GM19397 (cell line): ENCODE data around the gene FBXW4.

Experiments
- ATAC-seq: cut with Tn5 transposase; IDR thresholded peaks from one replicate; pipeline ENCODE4 v1.9.1; 2021; ENCODE audit warnings: mild to moderate bottlenecking, moderate library complexity; ENCODE audit not compliant: unreplicated experiment

The FBXW4 gene, protein sequence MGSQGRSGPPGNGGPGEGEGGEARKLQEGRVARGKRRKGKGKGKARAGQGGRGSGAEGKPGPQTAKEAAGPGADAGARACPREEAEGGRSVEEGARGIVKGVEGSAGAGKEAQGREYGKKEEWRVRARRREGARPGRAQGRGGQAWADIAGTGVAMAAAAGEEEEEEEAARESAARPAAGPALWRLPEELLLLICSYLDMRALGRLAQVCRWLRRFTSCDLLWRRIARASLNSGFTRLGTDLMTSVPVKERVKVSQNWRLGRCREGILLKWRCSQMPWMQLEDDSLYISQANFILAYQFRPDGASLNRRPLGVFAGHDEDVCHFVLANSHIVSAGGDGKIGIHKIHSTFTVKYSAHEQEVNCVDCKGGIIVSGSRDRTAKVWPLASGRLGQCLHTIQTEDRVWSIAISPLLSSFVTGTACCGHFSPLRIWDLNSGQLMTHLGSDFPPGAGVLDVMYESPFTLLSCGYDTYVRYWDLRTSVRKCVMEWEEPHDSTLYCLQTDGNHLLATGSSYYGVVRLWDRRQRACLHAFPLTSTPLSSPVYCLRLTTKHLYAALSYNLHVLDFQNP

DNA sequence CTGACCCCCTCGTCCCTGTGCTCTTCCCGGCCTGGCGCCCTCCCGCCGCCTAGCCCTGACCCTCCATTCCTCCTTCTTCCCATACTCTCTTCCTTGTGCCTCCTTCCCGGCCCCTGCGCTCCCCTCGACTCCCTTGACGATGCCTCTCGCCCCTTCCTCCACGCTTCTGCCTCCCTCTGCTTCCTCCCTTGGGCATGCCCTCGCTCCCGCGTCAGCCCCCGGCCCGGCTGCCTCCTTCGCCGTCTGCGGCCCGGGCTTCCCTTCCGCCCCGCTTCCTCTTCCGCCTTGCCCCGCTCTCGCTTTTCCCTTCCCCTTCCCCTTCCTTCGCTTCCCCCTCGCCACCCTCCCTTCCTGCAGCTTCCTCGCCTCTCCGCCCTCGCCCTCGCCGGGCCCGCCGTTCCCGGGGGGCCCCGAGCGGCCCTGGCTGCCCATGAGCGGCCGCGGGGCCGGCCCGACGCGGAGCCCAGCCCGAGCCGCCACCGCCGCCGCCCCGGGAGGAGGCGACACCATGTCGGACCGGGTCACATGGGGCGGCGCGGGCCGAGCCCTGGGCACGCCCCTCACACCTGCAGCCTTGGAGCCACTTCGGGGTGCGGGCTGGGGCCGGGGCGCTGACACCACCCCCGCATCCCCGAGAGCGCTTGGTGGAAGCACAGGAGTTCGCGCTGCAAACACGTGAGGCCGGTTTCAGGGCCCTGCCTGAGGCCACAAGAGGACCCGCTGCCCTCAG lies at the start of gene FBXW4:
Gene FBXW4, minus strand, starts transcription at position 497 of the 730 bp plus-strand sequence. Its CDS starts 65 bp downstream, at position 432.
- peak; percentile 60 for ATAC-seq

DNA sequence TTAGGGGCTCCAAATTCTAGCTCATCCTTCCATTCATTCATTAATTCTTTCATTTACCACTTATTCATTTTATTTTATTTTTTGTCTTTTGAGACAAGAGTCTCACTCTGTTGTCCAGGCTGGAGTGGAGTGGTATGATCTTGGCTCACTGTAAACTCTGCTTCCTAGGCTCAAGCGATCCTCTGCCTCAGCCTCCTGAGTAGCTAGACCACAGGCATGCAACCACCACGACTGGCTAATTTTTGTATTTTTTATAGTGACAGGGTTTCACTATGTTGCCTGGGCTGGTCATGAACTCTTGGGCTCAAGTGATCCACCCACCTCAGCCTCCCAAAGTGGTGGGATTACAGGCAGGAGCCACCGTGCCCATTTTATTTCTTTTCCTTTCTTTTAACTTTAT lies 49.3 kb upstream of the FBXW4 start:
- ATAC-seq = no peak

DNA sequence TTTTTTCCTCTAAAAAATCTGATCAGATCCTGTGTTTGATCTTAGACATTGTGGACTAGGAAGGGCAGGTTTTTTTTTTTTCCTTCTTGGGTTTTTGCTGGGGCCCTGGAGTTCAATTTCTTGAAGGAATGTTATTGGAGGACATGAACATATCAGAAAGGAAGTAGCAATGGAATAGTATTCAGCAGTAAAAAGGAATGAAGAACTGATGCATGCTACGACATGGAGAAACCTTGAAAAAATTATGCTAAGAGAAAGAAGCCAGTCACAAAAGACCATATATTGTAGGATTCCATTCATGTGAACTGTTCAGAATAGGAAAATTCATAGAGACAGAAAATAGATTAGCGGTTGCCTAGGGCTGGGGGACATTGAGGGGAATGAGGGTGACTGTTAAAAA lies 47.0 kb upstream of the FBXW4 start:
- ATAC-seq = no peak

DNA sequence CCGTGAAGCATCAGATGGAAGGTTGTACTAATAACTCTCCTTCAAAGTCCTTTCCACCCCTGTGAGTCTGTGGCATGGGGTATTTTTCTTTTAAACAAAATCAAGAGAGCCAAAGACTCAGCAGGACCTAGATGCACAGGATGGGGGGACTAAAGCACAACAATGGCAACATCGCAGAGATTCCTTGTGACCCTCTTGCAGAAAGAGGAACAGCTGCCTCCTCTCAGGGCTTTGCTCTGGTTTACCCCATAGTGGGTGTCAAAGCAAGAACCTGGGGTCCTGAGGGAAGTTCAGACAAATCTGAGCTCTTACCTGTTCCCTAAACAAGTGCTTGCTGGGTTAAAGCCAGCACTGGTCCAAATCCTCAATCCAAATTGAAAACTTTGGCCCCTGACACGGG lies 41.7 kb upstream of the FBXW4 start:
- no peak for ATAC-seq

DNA sequence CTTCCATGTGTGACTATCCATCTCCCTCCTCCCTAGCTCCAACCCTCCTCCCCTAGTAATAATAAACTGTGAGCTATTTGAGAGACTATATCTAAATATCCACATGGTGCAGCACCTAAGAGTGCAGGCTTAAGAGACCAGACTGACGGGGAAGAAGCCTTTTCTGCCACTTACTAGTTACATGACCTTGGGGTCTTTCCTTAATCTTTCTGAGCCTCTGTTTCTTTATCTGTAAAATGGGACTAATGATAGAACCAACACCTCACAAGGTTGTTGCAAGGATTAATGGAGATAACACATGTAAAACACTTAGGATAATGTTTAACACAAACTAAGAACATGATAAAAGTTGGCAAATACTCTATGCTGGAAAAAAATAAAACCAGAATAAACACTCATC lies 37.1 kb upstream of the FBXW4 start:
- no peak for ATAC-seq

DNA sequence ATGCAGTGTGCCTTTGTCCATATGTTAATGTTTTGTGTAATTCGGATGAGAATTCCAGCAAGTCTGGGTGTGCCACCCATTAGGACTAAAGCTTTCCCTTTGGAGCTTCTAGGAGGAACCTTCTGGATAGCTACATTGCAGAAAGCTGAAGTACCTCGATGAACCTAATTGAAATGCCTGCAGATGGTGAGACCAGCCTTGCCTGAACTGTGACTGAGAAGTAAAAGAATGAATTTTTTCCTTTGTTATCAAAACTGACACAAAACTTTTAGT lies 31.1 kb upstream of the FBXW4 start:
- no peak for ATAC-seq

DNA sequence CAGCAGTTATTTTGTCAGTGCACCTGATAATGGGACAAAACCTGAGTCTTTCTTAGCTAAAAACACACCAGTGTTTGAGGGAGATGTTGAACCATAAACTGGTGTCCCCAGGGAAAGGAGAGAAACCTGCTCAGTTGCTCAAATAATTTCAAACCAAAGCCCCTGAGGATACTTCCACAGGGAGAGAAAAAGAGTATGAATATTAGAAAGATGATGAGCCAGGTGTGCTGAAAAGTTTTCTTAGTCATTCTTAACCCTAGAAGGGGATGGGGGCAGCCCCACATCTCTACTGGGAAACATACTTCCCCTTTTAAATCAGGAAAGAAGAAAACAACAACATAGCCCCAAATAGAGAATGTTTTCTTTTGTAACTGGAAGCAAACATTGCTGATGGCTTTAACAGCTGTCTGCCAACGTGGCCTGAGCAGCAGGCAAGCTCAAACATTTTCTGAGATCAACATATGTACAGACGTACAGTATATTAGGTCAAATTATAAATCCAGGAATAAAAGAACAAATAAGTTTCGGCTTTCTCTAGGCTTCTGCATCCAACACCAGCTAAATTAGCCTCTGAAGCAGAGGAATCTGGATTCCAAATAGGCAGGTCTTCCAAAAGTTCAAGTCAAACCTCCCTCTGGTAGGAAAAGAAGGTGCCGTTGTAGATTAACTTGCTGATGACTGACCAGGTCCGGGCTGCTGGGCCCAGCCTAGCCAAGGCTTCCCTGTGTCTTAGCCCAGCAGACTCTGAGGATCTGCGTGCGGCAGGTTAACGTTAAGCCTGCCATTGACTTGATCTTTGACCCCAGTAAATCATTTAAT lies 30.5 kb upstream of the FBXW4 start:
- ATAC-seq = no peak

DNA sequence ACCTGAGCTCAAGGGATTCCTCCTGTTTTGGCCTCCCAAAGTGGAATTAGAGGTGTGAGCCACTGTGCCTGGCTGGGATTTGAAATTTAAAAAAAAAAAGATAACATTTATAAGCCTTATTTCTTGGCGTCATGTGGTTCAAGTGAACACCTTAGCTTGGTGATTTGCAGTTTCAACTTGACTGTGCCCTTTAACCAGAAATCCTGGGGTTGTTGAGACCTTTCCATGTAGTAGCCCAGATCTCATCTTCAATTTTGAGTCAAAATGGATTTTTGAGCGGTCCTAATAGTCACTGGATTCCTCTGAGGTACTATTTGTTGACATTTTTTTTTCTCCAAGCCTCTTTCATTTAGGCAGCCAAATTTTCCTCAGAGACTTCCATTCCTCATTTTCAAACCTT lies 29.5 kb upstream of the FBXW4 start:
- ATAC-seq = no peak

DNA sequence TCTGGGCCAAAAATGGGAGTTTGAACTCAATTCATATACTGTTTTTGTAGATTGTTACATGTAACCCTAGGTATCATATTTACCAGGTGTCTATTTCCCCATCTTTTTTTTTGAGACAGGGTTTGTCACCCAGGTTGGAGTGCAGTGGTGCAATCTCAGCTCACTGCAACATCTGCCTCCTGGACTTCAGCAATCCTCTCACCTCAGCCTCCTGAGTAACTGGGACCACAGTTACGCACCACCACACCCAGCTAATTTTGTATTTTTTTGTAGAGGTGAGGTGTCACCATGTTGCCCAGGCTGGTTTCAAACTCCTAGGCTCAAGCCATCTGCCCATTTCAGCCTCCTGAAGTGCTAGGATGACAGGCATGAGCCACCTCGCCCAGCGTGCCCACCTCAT lies 28.2 kb upstream of the FBXW4 start:
- no peak for ATAC-seq

DNA sequence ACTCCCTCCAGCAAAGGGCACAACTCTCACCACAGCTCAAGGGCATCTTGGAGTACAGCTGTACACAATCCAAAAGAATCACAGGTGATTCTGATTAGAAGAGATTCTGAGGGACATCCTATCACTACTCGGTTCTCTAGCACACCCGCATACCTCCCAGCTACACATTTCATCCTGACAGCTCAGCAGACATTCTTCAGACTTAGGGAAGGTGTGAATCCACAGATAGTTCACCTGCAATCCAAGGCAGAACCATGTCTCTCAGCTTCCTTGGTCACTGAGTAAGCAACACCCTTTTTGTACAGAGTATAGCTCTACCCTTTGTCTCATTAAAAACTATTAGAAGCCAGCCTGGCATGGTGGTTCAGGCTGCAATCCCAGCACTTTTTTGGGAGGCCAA lies 26.8 kb upstream of the FBXW4 start:
- no peak for ATAC-seq

DNA sequence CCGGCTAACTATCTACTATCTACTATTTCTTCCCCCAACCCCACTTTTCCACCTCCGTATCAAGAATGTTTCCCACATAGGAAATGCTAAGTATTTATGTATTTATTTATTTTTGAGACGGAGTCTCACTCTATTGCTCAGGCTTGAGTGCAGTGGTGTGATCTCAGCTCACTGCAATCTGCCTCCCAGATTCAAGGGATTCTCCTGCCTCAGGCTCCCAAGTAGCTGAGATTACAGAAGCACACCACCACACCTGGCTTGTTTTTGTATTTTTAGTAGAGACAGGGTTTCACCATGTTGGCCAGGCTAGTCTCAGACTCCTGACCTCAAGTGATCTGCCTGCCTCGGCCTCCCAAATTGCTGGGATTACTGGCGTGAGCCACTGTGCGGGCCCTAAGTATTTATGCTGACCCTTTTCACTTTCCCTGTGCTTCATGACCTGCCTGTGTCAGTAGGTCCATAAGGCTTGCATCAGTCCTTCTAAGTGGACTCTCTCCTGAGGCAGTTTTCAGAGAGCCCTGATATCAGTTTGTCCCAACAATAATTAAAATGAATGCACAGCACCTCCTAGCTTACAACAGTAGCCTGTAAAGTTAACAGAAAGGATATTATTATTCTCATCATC lies 25.7 kb upstream of the FBXW4 start:
- ATAC-seq = no peak

DNA sequence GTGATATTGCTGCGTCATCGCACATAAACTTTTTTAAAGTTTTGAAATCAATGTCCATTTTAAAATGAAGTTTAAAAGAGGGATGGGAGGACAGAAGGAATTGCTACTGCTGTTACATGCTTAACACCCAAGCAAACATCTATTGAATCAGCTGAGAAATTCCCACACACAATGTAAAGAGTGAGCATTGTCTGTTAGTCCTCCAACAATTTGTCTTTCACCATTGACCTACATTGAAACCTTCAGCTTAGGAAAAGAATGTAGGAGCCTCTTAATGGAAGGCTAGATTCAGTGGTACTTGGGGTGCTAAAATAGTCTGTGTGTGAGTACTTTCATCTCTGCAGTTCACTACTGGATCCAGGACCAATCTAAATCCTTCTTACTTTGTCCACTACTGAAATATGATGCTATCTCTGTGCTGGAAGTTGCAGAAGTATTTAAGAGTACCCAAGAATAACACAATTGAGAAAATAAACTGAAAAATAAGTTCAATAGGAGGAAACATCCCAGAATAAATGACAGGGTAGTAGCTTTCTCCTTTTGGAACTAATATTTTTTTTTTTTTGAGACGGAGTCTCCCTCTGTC lies 23.8 kb upstream of the FBXW4 start:
- no peak for ATAC-seq

DNA sequence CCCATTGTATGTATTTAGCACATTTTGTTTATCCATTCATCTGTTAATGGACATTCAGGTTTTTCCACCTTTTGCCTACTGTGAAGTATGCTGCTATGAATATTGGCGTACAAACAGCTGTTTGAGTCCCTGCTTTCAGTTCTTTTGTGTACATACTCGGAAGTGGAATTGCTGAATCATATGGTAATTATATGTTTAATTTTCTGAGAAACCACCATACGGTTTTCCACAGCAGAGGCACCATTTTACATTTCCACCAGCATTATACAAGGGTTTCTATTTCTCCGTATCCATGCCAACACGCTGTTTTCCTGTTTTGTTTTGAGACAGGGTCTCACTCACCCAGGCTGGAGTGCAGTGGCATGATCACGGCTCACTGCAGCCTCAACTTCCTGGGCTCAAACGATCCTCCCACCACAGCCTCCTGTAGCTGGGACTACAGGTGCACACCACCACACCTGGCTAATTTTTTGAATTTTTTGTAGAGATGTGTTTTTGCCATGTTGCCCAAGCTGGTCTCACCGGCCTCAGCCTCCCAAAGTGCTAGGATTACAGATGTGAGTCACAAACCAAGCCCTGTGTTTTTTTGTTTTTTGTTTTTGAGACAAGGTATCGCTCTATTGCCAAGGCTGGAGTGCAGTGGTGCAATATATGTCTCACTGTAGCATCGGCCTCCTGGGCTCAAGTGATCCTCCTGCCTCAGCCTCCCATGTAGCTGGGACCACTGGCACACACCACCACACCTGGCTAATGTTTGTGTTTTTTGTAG lies 22.1 kb upstream of the FBXW4 start:
- ATAC-seq = no peak

DNA sequence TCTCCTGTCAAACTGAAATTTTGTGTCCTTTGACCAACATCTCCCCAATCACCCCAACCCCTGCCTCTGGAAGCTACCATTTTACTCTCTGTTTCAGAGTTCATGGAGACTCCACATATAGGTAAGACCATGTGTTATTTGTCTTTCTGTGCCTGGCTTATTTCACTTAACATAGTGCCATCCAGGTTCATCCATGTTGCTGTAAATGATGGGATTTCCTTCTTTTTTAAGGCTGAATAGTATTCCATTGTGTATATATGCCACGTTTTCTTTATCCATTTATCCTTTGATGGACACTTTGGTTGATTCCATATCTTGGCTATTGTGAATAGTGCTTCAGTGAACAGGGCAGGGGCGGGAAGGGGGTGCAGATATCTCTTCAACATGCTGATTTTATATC lies 18.0 kb upstream of the FBXW4 start:
- no peak for ATAC-seq

DNA sequence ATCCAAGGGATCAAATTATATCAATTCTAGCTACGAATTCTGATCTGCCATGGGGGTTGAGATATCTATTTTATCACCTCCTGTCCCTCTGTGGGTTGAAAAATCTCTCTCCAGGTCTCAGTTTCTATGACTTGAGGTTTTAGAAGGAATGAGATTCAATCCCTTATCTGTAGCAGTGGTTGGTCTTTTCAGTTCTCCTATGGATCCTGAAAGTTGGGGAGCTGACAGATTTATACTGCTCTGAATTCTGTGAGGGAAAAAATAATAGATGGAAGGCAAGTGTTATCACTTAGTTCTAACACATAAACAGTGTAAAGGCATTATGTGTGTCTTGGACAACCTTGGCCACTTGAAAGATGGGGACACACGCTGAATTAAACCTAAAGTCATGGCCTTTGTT lies 15.8 kb upstream of the FBXW4 start:
- ATAC-seq = no peak

DNA sequence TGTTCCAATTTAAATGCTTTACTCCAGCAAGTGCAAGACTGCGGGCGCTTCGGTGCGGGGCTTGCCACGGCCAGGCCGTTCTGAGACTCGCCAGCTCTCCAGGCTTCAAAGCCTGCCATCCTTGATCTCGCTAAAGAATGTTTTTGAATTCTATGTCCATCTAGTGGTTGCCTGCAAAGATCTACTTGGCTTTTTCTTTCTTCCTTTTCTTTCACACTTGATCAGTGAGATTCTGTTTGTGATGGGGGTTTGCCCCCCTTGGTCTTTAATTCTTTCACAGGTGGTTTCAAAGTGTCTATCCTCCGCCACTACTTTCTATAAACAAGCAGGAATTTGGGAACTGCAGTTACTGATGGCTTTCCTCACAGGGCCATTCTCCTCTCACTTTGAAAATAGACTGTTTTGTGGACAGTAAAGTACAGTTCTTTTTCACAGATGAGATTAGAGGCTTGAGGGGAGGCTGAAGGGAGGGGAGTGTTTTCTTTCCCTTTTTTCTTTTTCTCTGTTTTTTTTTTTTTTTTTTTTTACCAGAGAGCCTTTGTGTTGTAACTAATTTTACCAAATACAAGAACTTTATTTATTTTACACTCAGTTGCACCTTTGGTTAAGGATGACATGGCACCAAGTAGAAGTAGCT lies 15.2 kb upstream of the FBXW4 start:
- ATAC-seq = no peak

DNA sequence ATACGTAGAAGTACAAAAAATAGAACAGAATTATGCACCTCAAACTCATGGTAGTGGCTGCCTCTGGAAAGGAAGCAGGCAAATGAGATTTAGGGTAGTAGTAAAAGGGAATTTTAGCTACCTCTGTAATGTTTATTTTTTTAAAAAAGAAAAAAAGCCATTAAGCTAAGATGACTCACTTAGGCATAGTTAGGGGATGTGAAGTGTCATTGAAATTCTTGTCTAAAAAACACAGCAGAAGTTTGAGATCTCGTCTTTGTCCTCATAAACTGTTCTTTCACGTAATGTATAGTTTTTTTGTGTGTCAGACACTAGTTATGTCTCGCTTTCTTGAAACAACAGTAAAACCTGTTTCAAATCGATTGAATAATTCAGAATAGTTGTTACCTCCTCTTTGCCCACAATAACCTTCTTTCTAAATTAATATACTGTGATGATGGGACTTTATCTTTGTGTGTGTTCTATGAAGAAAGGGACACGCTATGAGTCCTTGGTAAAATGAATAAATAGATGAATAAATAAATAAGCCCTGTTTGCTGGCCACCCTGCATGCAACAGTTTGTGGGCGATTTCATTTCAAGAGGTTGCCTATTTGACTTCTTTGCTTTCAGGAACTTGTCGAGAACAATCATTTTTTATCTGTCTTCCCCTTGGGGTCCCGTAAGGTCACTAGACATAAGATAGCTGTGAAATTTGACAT lies 14.5 kb upstream of the FBXW4 start:
- no peak for ATAC-seq

DNA sequence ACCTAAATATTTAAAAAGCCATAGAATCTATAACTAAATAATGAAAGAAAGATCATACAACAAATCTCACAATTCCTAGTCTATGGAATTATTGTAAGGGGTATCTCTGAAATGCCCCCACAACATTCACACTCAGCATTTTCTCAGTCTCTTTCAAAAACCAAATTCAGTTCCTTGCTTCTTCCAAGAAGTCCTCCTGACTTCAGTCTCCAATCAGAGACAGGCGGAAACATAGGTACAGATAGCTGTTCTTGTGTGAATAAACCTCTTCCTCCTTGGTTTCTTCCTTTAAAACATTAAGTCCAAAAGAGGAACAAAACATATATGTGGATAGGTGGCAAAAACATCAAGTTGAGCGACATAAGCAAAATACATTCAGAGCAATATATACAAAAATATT lies 13.9 kb upstream of the FBXW4 start:
- no peak for ATAC-seq

DNA sequence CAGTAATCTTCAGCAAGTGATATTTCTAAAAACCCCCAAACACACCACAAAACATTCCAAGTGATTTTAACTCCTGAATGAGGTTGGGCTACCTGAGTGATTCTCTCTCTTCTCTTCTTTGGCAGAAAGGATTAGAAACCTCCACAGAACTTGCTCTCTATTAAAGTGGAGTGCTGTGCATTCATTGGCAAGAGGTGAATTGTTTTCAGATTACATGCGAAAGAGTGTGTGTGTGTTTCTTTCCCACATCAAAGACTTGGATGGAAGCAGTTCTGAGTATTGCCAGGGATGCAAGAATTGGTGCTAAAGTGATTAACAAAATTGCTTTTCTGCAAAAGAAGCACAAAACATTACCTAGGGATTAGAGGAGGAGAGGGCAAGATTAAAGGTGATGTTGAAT lies 13.1 kb upstream of the FBXW4 start:
- ATAC-seq = no peak
